CD4-positive, alpha-beta T cell treated with Interleukin-6 for 4 hours (primary cell): ENCODE measurements around the gene SYNPO2.
"Not testable (repeated sequence)": the region's sequence is repeated elsewhere in the genome, so short reads cannot be mapped to it uniquely, and the experiment has no call there.

Source experiments
- DNase-seq: peaks from one replicate; pipeline ENCODE4 v3.0.0-alpha.2; 2020; ENCODE audit warnings: mixed read lengths

Gene SYNPO2

DNA sequence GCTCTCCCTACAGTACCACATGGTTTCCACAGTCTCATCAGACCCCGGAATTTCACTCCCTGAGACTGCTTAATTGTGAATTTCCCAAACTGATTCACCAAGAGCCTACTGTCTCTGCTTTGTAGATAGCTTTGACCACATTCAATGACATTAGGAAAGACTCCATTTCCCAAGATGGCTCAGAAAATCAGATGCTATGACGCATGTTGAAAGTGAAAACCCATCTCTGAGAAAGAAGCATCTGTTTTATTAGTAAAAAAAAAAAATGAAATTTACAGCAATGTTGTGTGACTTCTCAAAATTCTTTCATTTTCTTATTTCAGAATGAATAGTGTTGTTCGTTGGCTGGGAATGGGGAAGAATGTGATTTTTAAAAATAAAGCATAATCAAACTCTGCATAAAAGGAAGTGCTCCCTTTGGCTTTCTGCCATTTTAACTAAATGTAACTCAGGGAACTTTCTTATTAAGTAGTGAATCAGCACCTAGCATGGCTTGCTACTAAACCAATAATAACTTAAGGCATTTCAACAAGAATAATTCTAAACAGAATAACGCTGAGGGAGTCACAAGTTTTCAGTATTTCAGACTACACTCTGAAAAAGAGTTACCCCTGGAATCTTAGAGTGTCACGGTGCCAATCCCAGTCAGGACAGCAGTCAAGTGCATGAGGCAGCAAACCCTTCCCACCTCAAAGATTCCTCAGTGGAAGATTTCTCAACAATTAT, 149.6 kb downstream of the SYNPO2 start:
- DNase-seq = no peak

DNA sequence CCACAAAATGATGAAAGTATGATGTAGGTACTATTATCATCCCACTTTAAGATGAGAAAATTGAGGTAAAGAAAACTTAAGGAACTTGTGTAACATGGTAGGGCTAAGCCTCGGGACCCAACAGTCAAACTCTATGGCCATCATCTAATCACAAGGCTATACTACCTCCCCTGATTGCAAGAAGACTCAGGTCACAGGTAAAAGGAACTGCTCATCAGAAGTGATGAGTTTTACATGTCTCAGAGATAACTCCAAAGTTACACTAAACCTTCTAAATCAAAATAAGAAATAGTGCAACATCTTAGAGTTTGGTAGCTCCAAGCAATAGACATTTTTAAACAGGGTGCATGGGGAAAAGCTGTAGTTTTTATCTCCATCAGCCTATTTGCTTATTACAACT, 150.5 kb downstream of the SYNPO2 start:
- DNase-seq = no peak

DNA sequence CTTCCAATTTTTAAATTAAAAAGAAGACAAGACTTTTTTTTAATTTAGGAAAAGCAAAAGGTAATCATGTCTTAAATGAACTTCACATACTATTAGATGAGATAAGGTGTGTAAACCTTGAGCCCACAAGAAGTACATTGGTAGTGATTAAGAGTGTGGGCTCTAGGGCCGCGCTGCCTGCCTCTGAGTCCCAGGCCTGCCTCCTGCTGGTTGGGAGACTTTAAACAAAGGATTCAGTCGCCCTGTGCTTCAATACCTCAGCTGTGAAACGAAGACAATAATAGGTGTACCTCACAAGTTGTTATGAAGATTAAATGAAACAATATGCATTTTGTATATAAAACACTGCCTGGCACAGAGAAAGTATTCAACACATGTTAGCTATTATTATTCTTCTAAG, 151.1 kb downstream of the SYNPO2 start:
- no peak for DNase-seq

DNA sequence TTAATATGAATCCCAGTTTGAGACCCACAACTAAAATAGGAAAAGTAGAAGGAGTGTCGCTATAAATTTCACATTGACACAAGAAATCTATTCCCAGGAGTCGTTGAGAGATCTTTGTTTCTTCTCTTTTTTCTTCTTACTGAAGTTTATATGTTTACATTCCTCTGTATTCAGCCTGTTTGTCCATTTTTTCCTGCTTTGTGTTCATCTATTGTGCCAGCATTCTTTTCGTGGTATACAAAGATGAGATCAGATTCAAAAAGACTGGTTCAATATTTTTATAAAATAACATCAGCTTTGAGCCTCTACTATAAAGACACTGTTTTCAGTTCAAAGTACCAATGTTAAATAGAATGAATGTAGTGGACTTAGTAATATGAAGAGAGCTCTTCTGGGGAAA, 151.6 kb downstream of the SYNPO2 start:
- no peak for DNase-seq

DNA sequence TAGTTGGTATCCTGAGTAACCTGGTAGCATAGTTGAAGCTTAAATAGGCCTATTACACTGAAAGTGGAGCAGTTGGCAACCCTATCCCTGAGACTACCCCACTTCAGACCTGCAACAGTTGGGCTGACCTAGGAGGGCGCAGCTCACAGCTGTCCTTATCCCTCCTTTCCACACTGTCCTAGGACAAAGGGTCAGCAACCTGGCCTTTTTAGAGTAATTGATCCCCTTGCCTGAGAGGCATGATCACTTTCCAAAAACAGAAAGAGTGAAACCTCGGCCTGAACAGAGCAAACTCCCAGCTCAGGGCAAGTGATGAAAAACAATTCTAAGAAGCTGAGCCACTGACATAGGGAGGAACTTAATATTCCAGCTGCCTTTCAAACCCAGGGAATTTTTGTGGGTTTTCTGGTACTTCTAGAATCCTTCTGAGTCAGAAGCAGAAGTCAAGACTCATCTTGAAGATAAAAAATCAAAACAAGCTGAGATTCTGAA, 152.1 kb downstream of the SYNPO2 start:
- DNase-seq = no peak

DNA sequence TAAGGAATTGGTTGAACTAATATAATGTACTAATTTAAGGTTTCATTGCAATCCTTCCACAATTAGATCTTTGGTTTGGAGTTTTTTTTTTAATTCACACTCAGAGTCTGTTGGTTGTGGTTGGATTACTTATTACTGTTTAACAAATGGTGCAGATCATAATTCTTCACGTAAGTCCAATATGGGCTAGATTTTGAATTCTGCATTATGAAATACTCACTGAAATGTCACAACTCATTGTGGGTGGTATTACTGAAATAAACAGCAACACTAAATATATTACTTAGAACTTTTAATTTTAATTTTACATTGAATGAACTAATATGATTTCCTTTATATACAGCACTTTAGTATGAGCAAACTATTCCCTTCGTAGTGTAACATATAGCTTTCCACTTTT, 152.7 kb downstream of the SYNPO2 start:
- DNase-seq = no peak

DNA sequence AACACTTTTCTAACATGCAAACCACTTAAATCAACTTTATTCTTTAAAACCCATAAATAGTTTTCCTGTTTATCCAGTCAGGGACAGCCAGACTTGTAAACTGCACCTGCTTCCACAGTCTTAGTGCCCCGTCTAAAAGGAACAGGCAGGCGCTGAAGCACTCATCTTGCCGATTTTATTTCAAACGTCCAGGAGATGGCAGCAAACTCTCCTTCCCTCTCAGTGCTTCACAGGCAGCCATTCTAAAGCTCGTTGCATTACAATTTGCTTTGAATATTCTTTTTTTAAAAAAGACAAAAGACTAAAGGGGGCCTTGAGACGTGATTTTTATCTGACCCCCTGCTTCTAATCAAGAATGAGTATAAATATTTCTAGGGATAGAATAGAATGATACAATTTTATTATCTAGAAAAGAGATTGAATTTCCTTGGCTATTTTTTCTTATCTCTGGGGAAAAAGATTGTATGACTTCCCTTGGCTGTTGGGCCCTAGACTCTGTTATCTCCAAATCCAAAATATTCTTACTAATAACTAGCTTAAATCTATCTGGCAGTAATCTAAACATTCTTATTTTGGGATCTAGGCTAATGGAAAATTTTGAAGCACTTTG, 153.4 kb downstream of the SYNPO2 start:
- peak; percentile 65 for DNase-seq

DNA sequence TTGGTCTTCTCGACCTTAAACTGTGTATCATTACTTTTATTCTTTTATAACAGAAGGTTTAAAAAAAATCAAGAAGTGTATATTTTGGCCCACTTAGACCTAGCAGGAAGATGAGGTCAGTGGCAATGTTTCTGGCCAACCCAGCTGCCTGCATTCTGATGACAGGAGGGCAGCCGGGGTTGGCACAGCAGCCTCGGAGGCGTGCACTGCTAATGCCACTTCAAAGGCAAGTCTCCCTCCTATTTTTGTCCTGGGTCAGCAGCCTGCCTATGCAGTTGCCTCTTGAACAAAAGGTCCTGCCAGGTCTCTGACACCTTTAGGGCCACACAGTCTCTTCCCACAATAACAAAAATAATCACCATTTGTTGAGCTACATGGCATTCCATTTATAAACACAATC, 157.6 kb downstream of the SYNPO2 start:
- no peak for DNase-seq

DNA sequence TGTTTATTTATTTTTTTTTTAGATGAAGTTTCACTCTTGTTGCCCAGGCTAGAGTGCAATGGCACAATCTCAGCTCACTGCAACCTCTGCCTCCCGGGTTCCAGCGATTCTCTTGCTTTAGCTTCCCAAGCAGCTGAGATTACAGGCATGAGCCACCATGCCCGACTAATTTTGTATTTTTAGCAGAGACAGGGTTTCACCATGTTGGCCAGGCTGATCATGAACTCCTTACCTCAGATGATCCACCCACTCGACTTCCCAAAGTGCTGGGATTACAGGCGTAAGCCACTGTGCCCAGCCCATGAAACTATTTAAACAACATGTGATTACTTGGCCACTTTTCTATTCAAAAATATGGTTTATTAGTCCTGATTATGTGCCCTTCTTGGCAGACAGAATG, 158.4 kb downstream of the SYNPO2 start:
- DNase-seq = not testable (repeated sequence)

DNA sequence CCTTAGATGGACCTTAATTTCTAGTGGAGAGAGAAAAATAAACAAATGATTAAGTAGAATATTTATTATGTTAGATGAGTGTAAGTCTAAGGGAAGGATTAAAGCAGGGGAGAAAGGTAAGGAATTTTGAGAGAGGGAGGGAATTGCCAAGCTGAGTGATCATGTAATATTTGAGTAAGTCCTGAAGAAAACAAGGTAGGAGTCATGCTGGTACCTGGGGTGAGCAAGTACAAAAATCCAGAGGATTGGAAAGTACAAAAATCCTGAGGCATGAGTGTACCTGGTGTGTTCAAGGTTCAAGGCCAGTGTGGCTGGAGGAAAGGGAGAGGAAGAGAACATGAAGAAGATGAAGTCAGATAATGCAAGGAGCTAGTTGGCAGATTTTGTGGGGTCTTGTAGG, 159.8 kb downstream of the SYNPO2 start:
- no peak for DNase-seq

DNA sequence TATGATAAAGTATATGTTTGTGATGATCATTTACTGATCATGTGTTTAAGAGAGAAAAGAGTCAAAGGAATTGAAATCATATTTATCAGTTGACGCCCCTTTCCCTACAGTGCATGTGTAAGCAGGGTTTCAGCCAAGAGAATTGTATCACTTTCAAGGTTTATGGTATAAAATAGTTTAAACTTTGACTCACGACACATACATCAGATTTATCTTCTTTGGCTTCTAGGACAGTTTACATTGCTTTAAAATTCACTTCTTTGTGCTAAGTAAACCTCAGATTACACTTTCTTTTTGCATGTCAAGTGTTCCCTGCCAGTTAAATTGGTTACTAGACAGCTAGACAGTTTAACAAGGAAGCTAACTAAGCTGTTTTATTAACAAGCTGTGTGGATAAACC, 160.7 kb downstream of the SYNPO2 start:
- no peak for DNase-seq

DNA sequence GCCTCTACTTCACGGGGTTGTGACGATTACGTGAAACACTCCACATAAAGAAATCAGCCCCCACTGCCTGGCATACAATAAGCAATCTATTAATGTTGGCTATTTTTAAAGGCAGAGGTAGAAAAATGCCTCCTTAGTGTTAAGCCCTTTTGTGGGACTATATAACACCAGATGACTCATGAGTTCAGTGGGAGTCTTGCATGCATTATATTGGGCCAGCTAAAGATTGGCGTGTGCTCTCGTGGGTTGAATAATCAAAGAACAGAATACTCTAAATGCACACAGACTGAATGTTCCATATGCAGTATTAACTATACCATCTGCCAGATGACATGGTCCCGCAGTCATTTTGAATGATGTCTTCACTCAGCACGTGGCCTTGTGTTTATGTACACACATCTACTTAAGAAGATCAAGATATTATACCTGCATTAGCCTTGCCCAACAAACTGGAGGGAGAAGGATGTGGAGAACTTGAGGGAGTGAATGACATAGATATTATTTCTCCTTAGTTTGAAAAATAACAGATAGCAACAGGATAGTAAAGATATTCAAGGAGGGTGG, 162.0 kb downstream of the SYNPO2 start:
- DNase-seq = no peak

DNA sequence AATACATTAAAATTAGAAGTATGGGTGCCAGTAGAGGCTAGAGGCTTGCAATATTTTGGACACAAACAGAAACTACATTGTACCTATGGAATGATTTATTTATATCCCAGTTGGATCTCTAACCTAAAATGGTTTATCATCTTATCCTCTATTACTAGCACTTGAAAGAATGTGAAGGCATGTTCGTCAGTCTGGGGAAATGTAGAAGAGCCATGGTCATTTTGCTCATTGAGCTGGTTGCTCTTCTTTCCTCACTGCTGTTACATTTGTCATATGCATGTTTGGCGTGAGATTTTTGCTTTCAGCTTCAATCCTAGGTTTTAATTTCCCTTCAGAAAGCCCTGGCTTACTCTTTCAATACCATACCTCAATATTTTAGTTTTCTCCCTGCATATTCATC, 164.6 kb downstream of the SYNPO2 start:
- no peak for DNase-seq

DNA sequence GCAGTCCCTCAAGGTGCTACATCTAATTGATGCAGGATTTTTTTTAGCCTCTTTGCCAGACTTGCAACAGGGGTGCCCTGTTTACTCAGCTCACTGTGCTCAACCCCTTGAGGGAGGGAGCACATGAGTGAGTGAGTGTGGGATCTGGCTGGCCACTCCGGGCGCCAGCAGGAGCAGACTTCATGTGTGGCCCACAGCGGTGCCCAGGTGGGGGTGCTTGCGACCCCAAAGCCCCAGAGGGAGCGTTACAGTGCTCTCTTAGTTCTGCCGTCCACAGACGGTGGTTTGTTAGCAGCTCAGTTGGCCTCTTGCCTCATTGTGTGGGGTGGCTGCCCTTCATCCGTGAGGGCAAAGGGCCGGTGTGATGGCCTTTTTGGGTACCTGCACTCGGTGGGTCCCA, 165.3 kb downstream of the SYNPO2 start:
- DNase-seq = no peak

DNA sequence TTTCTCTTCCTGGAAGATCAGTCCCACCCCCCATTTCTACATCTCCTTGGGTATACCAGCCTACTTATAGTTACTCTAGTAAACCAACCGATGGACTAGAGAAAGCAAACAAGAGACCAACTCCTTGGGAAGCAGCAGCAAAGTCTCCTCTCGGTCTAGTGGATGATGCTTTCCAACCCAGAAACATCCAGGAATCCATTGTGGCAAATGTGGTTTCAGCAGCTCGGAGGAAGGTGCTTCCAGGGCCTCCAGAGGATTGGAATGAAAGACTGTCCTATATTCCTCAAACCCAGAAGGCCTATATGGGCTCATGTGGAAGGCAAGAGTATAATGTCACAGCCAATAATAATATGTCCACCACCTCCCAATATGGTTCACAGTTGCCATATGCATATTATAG, 168.8 kb downstream of the SYNPO2 start:
- no peak for DNase-seq

DNA sequence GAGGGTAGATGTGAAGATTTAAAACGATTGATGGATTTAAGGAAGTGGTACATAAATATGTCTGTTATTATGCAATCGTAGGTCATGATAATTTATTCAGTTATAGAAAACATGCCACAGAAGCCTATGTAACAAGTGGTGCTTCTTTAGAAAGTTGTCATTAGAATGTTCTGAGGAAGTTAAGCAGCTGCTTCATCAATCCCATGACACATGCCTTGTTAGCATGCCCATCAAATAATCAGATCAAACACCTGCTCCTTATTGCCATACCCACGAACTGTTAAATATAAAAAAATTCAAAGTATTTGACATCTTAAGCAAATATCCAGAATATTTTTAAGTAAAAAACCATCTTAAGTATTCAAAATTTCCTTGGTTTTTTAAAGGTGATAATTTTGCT, 170.6 kb downstream of the SYNPO2 start:
- DNase-seq = no peak

DNA sequence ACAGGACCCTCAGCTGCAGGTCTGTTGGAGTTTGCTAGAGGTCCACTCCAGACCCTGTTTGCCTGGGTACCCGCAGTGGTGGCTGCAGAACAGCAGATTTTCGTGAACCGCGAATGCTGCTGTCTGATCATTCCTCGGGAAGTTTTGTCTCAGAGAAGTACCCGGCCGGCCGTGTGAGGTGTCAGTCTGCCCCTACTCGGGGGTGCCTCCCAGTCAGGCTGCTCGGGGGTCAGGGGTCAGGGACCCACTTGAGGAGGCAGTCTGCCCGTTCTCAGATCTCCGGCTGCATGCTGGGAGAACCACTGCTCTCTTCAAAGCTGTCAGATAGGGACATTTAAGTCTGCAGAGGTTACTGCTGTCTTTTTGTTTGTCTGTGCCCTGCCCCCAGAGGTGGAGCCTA, 178.5 kb downstream of the SYNPO2 start:
- not testable (repeated sequence) for DNase-seq

DNA sequence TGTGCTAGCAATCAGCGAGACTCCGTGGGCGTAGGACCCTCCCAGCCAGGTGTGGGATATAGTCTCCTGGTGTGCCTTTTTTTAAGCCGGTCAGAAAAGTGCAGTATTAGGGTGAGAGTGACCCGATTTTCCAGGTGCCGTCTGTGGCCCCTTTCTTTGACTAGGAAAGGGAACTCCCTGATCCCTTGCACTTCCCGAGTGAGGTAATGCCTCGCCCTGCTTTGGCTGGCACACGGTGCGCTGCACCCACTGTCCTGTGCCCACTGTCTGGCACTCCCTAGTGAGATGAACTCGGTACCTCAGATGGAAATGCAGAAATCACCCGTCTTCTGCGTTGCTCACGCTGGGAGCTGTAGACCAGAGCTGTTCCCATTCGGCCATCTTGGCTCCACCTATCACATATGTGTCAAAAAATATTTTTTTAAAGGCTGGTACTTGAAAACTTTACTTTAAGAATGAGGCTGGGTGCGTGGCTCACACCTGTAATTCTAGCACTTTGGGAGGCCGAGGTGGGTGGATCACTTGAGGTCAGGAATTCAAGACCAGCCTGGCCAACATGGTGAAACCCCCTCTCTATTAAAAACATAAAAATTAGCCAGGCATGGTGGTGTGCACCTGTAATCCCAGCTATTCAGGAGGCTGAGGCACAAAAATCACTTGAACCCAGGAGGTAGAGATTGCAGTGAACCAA, 179.2 kb downstream of the SYNPO2 start:
- DNase-seq = not testable (repeated sequence)

DNA sequence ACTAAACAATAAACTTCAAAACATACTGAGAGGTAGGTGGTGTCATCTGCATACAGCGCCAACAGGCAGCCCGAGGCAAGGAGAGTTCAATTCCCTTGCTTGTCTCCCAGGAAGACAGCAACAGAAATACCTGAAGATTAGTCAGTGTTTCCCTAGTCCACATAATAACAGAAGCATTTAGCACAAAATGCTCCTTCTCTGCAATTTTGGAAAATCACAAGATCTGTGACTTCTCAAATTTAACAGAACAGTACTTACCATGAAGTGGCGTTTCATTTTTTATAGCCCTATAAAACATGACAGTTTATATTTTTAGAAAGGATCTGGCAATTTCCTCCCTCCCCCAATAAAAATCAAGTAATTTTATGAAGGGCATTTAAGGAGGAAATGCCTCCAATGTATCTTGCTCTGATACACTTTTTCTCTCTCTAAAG, 179.9 kb downstream of the SYNPO2 start:
- no peak for DNase-seq

DNA sequence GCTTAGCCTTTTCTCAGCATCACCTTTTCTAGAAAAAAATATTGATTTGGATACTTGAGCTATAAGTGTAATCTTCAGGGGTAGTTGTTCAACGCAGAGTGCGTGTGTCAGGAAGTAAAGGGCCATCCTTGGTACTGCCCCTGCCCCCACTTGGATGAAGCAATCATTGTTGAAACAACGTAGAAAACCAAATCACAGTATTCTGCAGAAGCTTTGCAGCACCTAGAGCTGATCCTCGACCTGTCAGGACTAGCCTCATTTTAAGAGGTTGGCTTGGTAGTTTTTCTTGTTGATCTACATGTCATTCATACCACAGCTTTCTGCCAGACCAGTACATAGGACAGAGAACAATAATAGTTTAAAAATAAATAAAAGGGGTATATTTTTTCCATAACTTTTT, 181.6 kb downstream of the SYNPO2 start:
- DNase-seq = no peak

DNA sequence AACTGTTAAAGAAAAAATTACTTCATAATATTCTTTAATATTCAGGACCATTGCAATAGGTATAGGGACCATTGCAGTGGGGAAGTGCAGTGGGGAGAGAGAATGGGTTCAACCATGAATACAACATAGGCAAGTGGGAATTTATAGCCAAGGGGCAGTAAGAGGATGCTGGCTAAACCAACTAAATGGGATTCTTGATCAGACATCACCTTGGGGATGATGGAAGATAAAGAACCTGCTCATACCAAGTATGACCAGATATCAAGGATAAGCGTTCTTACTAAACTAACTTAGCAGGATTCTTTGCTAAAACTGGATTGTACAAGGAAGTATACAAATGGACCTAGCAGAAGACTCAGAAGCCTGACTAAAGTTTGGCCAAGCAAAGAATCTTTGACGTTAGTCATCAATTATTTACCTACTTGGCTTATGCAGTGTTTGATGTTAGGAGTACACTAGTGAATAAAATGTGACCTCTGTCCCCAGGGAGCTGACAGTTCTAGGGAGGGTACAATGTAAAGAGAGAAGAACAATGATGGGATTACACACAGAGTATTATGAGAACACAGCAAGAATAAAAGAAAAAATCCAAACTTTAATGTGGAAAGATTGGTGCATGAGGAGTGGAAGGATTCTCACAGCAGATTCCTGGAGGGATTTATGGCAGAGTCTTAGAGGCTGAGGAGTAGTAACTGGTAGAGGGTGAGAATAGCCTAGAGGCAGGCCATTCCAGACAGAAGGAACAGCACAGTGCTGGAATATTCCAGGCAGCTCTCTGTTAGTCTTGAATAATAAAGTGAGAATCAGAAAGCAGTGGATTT, 192.3 kb downstream of the SYNPO2 start:
- no peak for DNase-seq

DNA sequence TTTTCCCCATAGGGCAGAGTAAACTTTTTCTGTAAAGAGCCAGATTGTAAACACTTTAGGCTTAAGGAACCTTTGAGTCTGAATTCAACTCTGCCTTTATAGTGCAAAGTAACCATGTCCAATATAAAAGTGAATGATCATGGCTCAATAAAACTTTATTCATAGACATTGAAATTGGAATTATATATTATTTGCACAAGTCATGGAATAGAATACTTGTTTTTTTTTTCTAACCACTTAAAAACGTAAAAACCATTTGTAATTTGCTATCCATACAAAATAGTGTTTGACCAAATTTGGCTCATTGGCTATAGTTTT, 192.8 kb downstream of the SYNPO2 start:
- no peak for DNase-seq

DNA sequence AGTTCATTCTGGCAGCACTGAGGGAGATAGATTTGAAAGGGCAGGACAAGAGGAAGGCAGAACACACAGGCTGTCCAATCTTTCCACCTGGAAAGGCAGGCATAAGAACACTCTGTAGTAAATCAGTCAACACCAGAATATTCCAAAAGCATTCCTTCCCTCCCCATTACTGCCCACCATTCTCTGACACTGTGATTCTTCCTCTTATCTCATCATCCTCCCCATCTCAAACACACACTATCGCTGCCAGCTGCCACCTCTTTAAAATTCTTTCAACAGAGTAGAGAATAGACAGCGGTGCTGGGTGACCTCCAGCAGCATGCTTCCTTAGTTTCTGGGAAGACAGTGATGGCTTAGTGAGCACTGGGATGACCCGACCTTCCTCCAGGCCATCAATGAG, 193.3 kb downstream of the SYNPO2 start:
- DNase-seq = no peak
